PC-3 (cell line): ENCODE measurements around the gene ZNF462. TPM values are rescaled to one million over a fixed set of nuclear protein-coding genes. Genes with fewer than 3 reads are reported as not detected.
A peak's percentile ranks its signal among the peaks of the same experiment; 100 is the strongest.

Experiments used
- ATAC-seq: fragments of 200-7000 bp; cut with Tn5 transposase; 2 replicates; pipeline ENCODE4 v1.9.1; 2020; ENCODE audit warnings: mild to moderate bottlenecking, moderate library complexity
- BruUV-seq: library from RNA; stranded (reverse); fragments of 400-500 nt; replicated peaks from 2 replicates; lab custom pipeline; 2021; lab: Mats Ljungman, UMichigan
- CTCF ChIA-PET: fragments of 300-600 bp; sonication (Branson Sonifier 250); formaldehyde crosslinking; loops from one replicate; lab custom pipeline; 2022; ENCODE audit warnings: antibody characterized with exemption; lab: Charles Lee
- POLR2A ChIA-PET: fragments of 300-600 bp; sonication (Branson Sonifier 250); formaldehyde crosslinking; loops from one replicate; lab custom pipeline; 2022; ENCODE audit warnings: antibody characterized with exemption; ENCODE audit not compliant: unreplicated experiment; lab: Charles Lee
- DNase-seq: peaks from one replicate; pipeline ENCODE4 v3.0.0-alpha.2; 2015
- H2AFZ ChIP-seq: fragments of 300-600 bp; sonication (generic); 2 replicates; pipeline ENCODE4 v1.6.0; 2016; ENCODE audit warnings: antibody characterized with exemption, low read length
- H3F3A ChIP-seq: fragments of 300-600 bp; sonication (generic); one replicate; pipeline ENCODE4 v1.6.0; 2017; ENCODE audit warnings: antibody characterized with exemption, low read length, control low read depth, mild to moderate bottlenecking; ENCODE audit not compliant: unreplicated experiment
- H3K27ac ChIP-seq: fragments of 300-600 bp; sonication (generic); 2 replicates; pipeline ENCODE4 v1.5.1; 2016; ENCODE audit warnings: mild to moderate bottlenecking, low read length
- H3K27me3 ChIP-seq: fragments of 300-600 bp; sonication (generic); 2 replicates; pipeline ENCODE4 v1.6.1; 2016; ENCODE audit warnings: low read length, mixed read lengths
- H3K36me3 ChIP-seq: fragments of 300-600 bp; sonication (generic); 2 replicates; pipeline ENCODE4 v1.6.1; 2016; ENCODE audit warnings: low read depth, mixed run types, low read length, mixed read lengths
- H3K4me1 ChIP-seq: fragments of 300-600 bp; sonication (generic); 2 replicates; pipeline ENCODE4 v1.5.1; 2016; ENCODE audit warnings: low read length; ENCODE audit not compliant: insufficient read depth
- H3K4me2 ChIP-seq: fragments of 300-600 bp; sonication (generic); 2 replicates; pipeline ENCODE4 v1.6.0; 2016; ENCODE audit warnings: low read length
- H3K4me3 ChIP-seq: fragments of 300-600 bp; sonication (generic); 2 replicates; pipeline ENCODE4 v1.5.1; 2016; ENCODE audit warnings: mild to moderate bottlenecking, low read length, mixed read lengths
- H3K79me2 ChIP-seq: fragments of 300-600 bp; sonication (generic); 2 replicates; pipeline ENCODE4 v1.6.1; 2017; ENCODE audit warnings: low read length, mixed read lengths
- H3K9ac ChIP-seq: fragments of 300-600 bp; sonication (generic); 2 replicates; pipeline ENCODE4 v1.6.0; 2016; ENCODE audit warnings: mild to moderate bottlenecking, low read length
- H3K9me2 ChIP-seq: fragments of 300-600 bp; sonication (generic); replicated peaks from 2 replicates; pipeline ENCODE4 v1.6.1; 2016; ENCODE audit warnings: mixed run types, low read length, mixed read lengths
- H3K9me3 ChIP-seq: fragments of 300-600 bp; sonication (generic); 2 replicates; pipeline ENCODE4 v1.6.1; 2016; ENCODE audit warnings: low read length, mixed read lengths
- H4K20me1 ChIP-seq: fragments of 300-600 bp; sonication (generic); 2 replicates; pipeline ENCODE4 v1.6.1; 2016; ENCODE audit warnings: low read length, mixed read lengths
- EZH2 ChIP-seq: fragments of 300-600 bp; sonication (generic); IDR thresholded peaks from one replicate; pipeline ENCODE4 v1.6.1; 2017; ENCODE audit warnings: antibody characterized with exemption, mild to moderate bottlenecking, low read length; ENCODE audit not compliant: unreplicated experiment
- EZH2phosphoT487 ChIP-seq: fragments of 300-600 bp; sonication (generic); IDR thresholded peaks from 2 replicates; pipeline ENCODE4 v1.6.1; 2018; ENCODE audit warnings: mild to moderate bottlenecking, antibody characterized with exemption, low read length, borderline replicate concordance
- intact Hi-C: fragments of 100-400 bp; cut with micrococcal nuclease; formaldehyde crosslinking; loops from 2 replicates; pipeline ENCODE4 v1.9.0; 2023
- total RNA-seq: library from RNA; depleted of rRNA; stranded (reverse); fragments of >200 nt; gene quantifications from 2 replicates; pipeline ENCODE4 v1.2.3, GENCODE V29; 2014
- TF ChIP-seq, protein P1 (sequence below): fragments of 300-600 bp; sonication (generic); conservative IDR thresholded peaks from 2 replicates; pipeline ENCODE4 v1.5.1; 2017; ENCODE audit warnings: antibody characterized with exemption, low read depth, mild to moderate bottlenecking, low read length

Gene ZNF462
- total RNA-seq, 1 experiment from 2014 or later, result 21.2 TPM

DNA sequence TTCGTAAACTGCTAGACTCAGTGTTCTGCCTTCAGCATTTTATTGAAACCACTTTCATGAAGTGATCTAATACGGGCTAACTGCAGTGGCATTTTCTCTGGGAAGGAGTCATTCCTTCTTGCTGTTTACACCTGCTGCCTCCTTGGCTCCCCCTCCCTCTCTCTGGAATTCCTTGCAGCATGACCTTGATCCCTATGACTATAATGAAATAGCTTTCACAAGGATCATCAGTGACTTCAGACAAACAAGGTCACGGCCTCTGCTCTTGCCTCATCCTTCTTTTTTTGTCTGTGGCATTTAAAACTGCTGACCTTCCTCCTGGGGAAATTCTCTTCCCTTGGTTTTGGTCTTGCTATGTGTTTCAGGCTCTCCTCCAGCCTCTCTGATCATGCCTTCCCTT lies 90.2 kb downstream of the ZNF462 start:
- Histone ChIP-seq H3K4me1 (peaks cover 64% of the 10 kb centered on the region), H3K4me2 (peak overlapping the region; percentile 21; the same call in 1 of the 2 replicates), H3K4me3 (no peak overlapping the region), H3K79me2 (peaks cover 5% of the 10 kb centered on the region; the same call in 1 of the 2 replicates), H3K27ac (peak overlapping the region; percentile 96), H3K27me3 (no peaks in the 10 kb centered on the region), H3F3A (no peaks in the 10 kb centered on the region), H3K9ac (no peak overlapping the region), H3K9me3 (no peaks in the 10 kb centered on the region), H4K20me1 (no peaks in the 10 kb centered on the region), H2AFZ (no peak overlapping the region), H3K9me2 (no peaks in the 10 kb centered on the region), H3K36me3 (0 out of 2 replicates have a peak, but pooled peaks cover 6% of the 10 kb centered on the region)
- DNase-seq (peak; percentile 67), ATAC-seq (no peak)
- ChIA-PET POLR2A (no interaction called here), CTCF (no interaction called here)
- TF ChIP-seq EZH2 (no peak), EZH2phosphoT487 (no peak)
- TF ChIP-seq, protein P1, sequence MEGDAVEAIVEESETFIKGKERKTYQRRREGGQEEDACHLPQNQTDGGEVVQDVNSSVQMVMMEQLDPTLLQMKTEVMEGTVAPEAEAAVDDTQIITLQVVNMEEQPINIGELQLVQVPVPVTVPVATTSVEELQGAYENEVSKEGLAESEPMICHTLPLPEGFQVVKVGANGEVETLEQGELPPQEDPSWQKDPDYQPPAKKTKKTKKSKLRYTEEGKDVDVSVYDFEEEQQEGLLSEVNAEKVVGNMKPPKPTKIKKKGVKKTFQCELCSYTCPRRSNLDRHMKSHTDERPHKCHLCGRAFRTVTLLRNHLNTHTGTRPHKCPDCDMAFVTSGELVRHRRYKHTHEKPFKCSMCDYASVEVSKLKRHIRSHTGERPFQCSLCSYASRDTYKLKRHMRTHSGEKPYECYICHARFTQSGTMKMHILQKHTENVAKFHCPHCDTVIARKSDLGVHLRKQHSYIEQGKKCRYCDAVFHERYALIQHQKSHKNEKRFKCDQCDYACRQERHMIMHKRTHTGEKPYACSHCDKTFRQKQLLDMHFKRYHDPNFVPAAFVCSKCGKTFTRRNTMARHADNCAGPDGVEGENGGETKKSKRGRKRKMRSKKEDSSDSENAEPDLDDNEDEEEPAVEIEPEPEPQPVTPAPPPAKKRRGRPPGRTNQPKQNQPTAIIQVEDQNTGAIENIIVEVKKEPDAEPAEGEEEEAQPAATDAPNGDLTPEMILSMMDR, result no peak
- no TSS peak for BruUV-seq
- intact Hi-C loops, result no loop called here

DNA sequence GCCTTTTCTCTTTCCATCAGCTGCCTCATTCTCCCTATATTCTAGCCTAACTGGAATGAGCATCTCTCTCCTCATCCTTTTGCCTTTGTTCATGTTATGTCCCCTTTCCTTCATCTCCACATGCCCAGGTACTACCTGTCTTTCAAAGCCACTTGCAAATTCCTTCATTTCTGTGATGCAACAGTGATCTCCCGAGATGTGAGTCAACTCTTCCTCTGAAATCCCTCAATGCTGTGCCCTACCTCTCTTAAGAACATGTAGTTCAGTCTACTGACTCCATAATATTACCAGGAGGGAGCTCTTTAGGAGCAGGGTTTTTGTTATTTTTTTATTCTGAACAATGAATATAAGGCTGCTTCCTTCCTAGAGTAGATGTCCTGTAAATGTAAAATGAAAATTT lies 91.6 kb downstream of the ZNF462 start:
- no peak overlapping the region; the same call in 1 of the 2 replicates for H2AFZ ChIP-seq
- H3K36me3 ChIP-seq, result peaks cover 11% of the 10 kb centered on the region
- H3K27ac ChIP-seq, result peak overlapping the region; percentile 96
- ATAC-seq (peak; percentile 20), DNase-seq (peak; percentile 48)
- H3K9me2 ChIP-seq, result no peaks in the 10 kb centered on the region
- intact Hi-C loops, result no loop called here
- no peaks in the 10 kb centered on the region for H3F3A ChIP-seq
- H3K27me3 ChIP-seq, result no peaks in the 10 kb centered on the region
- peaks cover 5% of the 10 kb centered on the region; the same call in 1 of the 2 replicates for H3K79me2 ChIP-seq
- ChIA-PET CTCF (no interaction called here), POLR2A (no interaction called here)
- BruUV-seq, result TSS peak; percentile 57
- TF ChIP-seq EZH2phosphoT487 (no peak), EZH2 (no peak)
- TF ChIP-seq, protein P1, result no peak
- H3K4me3 ChIP-seq, result peak overlapping the region; percentile 25; the same call in 1 of the 2 replicates
- peak overlapping the region; percentile 66 for H3K4me2 ChIP-seq
- peaks cover 75% of the 10 kb centered on the region for H3K4me1 ChIP-seq
- no peaks in the 10 kb centered on the region for H4K20me1 ChIP-seq
- peak overlapping the region; percentile 60 for H3K9ac ChIP-seq
- no peaks in the 10 kb centered on the region for H3K9me3 ChIP-seq
